SH-SY5Y (cell line): ENCODE measurements around the gene LENG1.

ENCODE experiments used
- GATA2 ChIP-seq: IDR thresholded peaks from 2 replicates; pipeline ENCODE4 v1.6.1; 2011; ENCODE audit warnings: mild to moderate bottlenecking, low read depth, low read length
- GATA3 ChIP-seq: IDR thresholded peaks from 2 replicates; pipeline ENCODE4 v1.6.1; 2011; ENCODE audit warnings: low read depth, mild to moderate bottlenecking, low read length, moderate library complexity

DNA sequence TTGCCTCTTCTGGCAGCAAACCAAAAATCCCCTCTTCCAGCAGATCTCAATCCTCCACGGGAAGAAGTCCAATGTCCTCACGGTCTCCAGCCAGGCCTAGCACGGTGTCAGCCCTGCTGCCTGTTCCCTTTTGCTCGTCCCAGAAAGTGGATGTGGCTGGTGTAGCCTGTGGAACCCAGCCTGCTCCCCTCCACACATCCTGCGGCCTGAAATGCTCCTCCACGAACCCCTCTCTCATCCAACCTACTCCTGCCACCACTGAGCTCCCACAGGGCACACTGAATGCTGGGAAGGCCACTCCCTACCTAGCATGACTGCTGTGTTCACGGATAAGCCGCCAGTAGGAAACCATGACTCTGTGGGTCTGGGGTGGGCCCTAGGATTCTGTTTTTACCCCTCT lies 26.8 kb upstream of the LENG1 start:
- TF ChIP-seq GATA3, result no peak
- no peak for TF ChIP-seq GATA2
